ENCODE measurements around the gene DSN1. TPM values are rescaled to one million over a fixed set of nuclear protein-coding genes. Genes with fewer than 3 reads are reported as not detected.

Gene DSN1
- total RNA-seq, 4 donors from 2014 or later, result 6.9 to 13.0 (median 9.7) TPM

- no peaks in the 10 kb centered on the region for H3K27me3 ChIP-seq
- peak overlapping the region; percentile 21 to 82 (median 50) for H3K27ac ChIP-seq
- peaks cover 14 to 27% (median 15%) of the 10 kb centered on the region in 3 donors for H3K4me1 ChIP-seq
- no peak for DNase-seq
- peak overlapping the region; percentile 67 to 99 (median 88) for H3K4me3 ChIP-seq
- WGBS, 2 donors, result 4 to 19% methylated on average over 3 to 5 of the region's 8 CpGs
- no peaks in the 10 kb centered on the region for H3K9me3 ChIP-seq
- no peaks in the 10 kb centered on the region for H3K36me3 ChIP-seq
- TF ChIP-seq POLR2A (IDR thresholded peaks at IDR 0.05), result no peak
- no peak for TF ChIP-seq CTCF (IDR thresholded peaks at IDR 0.05)
- intact Hi-C loops (cut with DNase I), result no loop called here
Measured at GRCh38 chr20:36744764-36745191, 28.8 kb downstream of the DSN1 start.

GRCh38 chr20:36744243-36744642 lies 29.3 kb downstream of the DSN1 start:
- H3K27me3 ChIP-seq, result no peaks in the 10 kb centered on the region
- peak overlapping the region in 2 of 4 donors; percentile 84 to 99 for H3K4me3 ChIP-seq
- no peaks in the 10 kb centered on the region for H3K36me3 ChIP-seq
- H3K4me1 ChIP-seq, result peaks cover 14 to 27% (median 15%) of the 10 kb centered on the region in 3 donors
- DNase-seq, result no peak
- no peak for TF ChIP-seq CTCF (IDR thresholded peaks at IDR 0.05)
- TF ChIP-seq POLR2A (IDR thresholded peaks at IDR 0.05), result no peak
- intact Hi-C loops (cut with DNase I), result no loop called here
- no peaks in the 10 kb centered on the region for H3K9me3 ChIP-seq
- peak overlapping the region in 3 of 4 donors; percentile 21 to 82 (median 73) for H3K27ac ChIP-seq
- 59 to 70% methylated on average over 4 of the region's 4 CpGs for WGBS, 2 donors

GRCh38 chr20:36742558-36742957 lies 31.0 kb downstream of the DSN1 start:
- Histone ChIP-seq H3K27ac (no peak overlapping the region), H3K4me3 (no peak overlapping the region), H3K4me1 (peaks cover 14 to 27% (median 15%) of the 10 kb centered on the region in 3 donors), H3K27me3 (no peaks in the 10 kb centered on the region), H3K36me3 (no peaks in the 10 kb centered on the region), H3K9me3 (no peaks in the 10 kb centered on the region)
- intact Hi-C loops (cut with DNase I), result no loop called here
- no peak for DNase-seq
- 88 to 90% methylated on average over 2 of the region's 2 CpGs for WGBS, 2 donors
- no peak for TF ChIP-seq CTCF (IDR thresholded peaks at IDR 0.05)
- TF ChIP-seq POLR2A (IDR thresholded peaks at IDR 0.05), result no peak

- TF ChIP-seq CTCF (IDR thresholded peaks at IDR 0.05) (no peak), POLR2A (IDR thresholded peaks at IDR 0.05) (no peak)
- H3K4me3 ChIP-seq, result no peak overlapping the region
- peaks cover 14 to 31% (median 17%) of the 10 kb centered on the region in 3 donors for H3K4me1 ChIP-seq
- H3K27ac ChIP-seq, result no peak overlapping the region
- intact Hi-C loops (cut with DNase I), result no loop called here
- H3K9me3 ChIP-seq, result no peaks in the 10 kb centered on the region
- WGBS, 2 donors, result 71 to 74% methylated on average over 4 of the region's 4 CpGs
- no peaks in the 10 kb centered on the region for H3K27me3 ChIP-seq
- DNase-seq, result no peak
- no peaks in the 10 kb centered on the region for H3K36me3 ChIP-seq
Measured at GRCh38 chr20:36741072-36741471, 32.5 kb downstream of the DSN1 start.

GRCh38 chr20:36737183-36737499 lies 36.4 kb downstream of the DSN1 start:
- Histone ChIP-seq H3K9me3 (no peaks in the 10 kb centered on the region), H3K4me3 (no peak overlapping the region), H3K27me3 (no peaks in the 10 kb centered on the region), H3K4me1 (peaks cover 4 to 48% (median 17%) of the 10 kb centered on the region in 3 donors), H3K27ac (no peak overlapping the region), H3K36me3 (no peaks in the 10 kb centered on the region)
- TF ChIP-seq POLR2A (IDR thresholded peaks at IDR 0.05) (no peak), CTCF (IDR thresholded peaks at IDR 0.05) (no peak)
- no peak for DNase-seq
- 88% methylated on average over 6 of the region's 6 CpGs for WGBS, 2 donors
- intact Hi-C loops (cut with DNase I), result no loop called here
